ENCODE results near the gene TAGAP.

GRCh38 chr6:159059885-159060506 lies 15.2 kb upstream of the TAGAP start:
- TF ChIP-seq EP300 (IDR thresholded peaks at IDR 0.05), result no peak
- TF ChIP-seq CTCF (IDR thresholded peaks at IDR 0.05), result no peak
- no peak for TF ChIP-seq POLR2A (IDR thresholded peaks at IDR 0.05)
